K562 (cell line): Measurements from ENCODE around the gene UBR1. TPM values are rescaled to one million over a fixed set of nuclear protein-coding genes. Genes with fewer than 3 reads are reported as not detected.

ENCODE experiments used
- BMI1 ChIP-seq: fragments of 150-350 bp; IDR thresholded peaks from 2 replicates; pipeline ENCODE4 v1.6.1; 2014; ENCODE audit warnings: low read length
- BRF1 ChIP-seq: IDR thresholded peaks from 3 replicates; pipeline ENCODE4 v1.6.1; 2011; ENCODE audit warnings: borderline replicate concordance, mild to moderate bottlenecking; ENCODE audit not compliant: insufficient read length; ENCODE audit errors: extremely low read depth
- E2F3 ChIP-seq: fragments of 250-450 bp; sonication (Bioruptor Pico); IDR thresholded peaks from 2 replicates; pipeline ENCODE4 v1.4.0; 2020; ENCODE audit warnings: mild to moderate bottlenecking
- GATAD2B ChIP-seq: fragments of 450-650 bp; IDR thresholded peaks from 2 replicates; pipeline ENCODE4 v1.6.1; 2017; ENCODE audit warnings: mild to moderate bottlenecking, borderline replicate concordance
- HIVEP1 ChIP-seq: fragments of 250-450 bp; sonication (Bioruptor Pico); IDR thresholded peaks from 2 replicates; pipeline ENCODE4 v1.4.0; 2020; ENCODE audit warnings: mild to moderate bottlenecking
- JUN ChIP-seq, 2 experiments: sonication (generic) in 1 of 2; formaldehyde crosslinking in 1 of 2; IDR thresholded peaks; 2 replicates each; pipeline versions ENCODE4 v1.6.1 to v1.8.0; 2012 to 2022; ENCODE audit warnings: borderline replicate concordance in 2 of 2, mild to moderate bottlenecking in 2 of 2, improper control_type of control experiment in 1 of 2, low read depth in 1 of 2, low read length in 1 of 2, missing genetic modification reagents in 1 of 2
- PML ChIP-seq: IDR thresholded peaks from 2 replicates; pipeline ENCODE4 v1.6.1; 2012; ENCODE audit warnings: low read length, inconsistent platforms
- SMAD3 ChIP-seq: fragments of 450-650 bp; formaldehyde crosslinking; conservative IDR thresholded peaks from 2 replicates; pipeline ENCODE4 v1.4.0; 2020; ENCODE audit warnings: mild to moderate bottlenecking
- SOX6 ChIP-seq: fragments of 450-650 bp; IDR thresholded peaks from 2 replicates; pipeline ENCODE4 v1.6.1; 2014; ENCODE audit warnings: mild to moderate bottlenecking
- TEAD2 ChIP-seq: fragments of 450-650 bp; IDR thresholded peaks from 2 replicates; pipeline ENCODE4 v1.6.1; 2016; ENCODE audit warnings: missing genetic modification characterization, control low read depth, missing compliant biosample characterization
- TSC22D4 ChIP-seq: fragments of 450-650 bp; IDR thresholded peaks from 2 replicates; pipeline ENCODE4 v1.6.1; 2016; ENCODE audit warnings: missing genetic modification characterization, missing biosample characterization, control low read depth
- XRCC4 ChIP-seq: IDR thresholded peaks from one replicate; pipeline ENCODE4 v1.6.1; 2011; ENCODE audit not compliant: insufficient read depth, insufficient read length; ENCODE audit errors: extremely low read depth
- ZNF408 ChIP-seq: fragments of 250-450 bp; sonication (Bioruptor Pico); IDR thresholded peaks from 2 replicates; pipeline ENCODE4 v1.4.0; 2020; ENCODE audit warnings: low read depth, mild to moderate bottlenecking, moderate library complexity
- ZNF41 ChIP-seq: fragments of 250-450 bp; sonication (Bioruptor Pico); conservative IDR thresholded peaks from 2 replicates; pipeline ENCODE4 v1.4.0; 2020; ENCODE audit warnings: mild to moderate bottlenecking
- ZNF431 ChIP-seq: sonication (generic); formaldehyde crosslinking; IDR thresholded peaks from 2 replicates; pipeline ENCODE4 v1.8.0; 2022; ENCODE audit warnings: mild to moderate bottlenecking, missing genetic modification reagents
- ZNF57 ChIP-seq: fragments of 450-650 bp; formaldehyde crosslinking; IDR thresholded peaks from 2 replicates; pipeline ENCODE4 v1.4.0; 2020; ENCODE audit warnings: mild to moderate bottlenecking, moderate library complexity
- ZNF699 ChIP-seq: fragments of 250-450 bp; sonication (Bioruptor Pico); IDR thresholded peaks from 2 replicates; pipeline ENCODE4 v1.8.0; 2021; ENCODE audit warnings: mild to moderate bottlenecking, moderate library complexity; ENCODE audit not compliant: insufficient replicate concordance
- polyA plus RNA-seq, 8 experiments: library from polyadenylated mRNA; depleted of rRNA in 4 of 8; stranded (reverse) in 5 of 8; unstranded in 3 of 8; fragments of >200 nt; fragmentation: Nextera tagmentation in 2 of 8; fragmentation: Illumina TruSeq in 1 of 8; extraction: Ambion mirVana in 2 of 8; extraction: Trizol in 1 of 8; gene quantifications; 2 replicates each; pipeline versions ENCODE4 v1.2.1 to v1.2.3, GENCODE V29; 2011 to 2014; ENCODE audit warnings: inconsistent platforms in 1 of 8, missing spikeins in 1 of 8
- total RNA-seq, 7 experiments: library from RNA; depleted of rRNA in 6 of 7; stranded (reverse); fragments of >200 nt in 6 of 7; fragmentation: Illumina TruSeq in 2 of 7; extraction: Trizol in 2 of 7; gene quantifications; 2 replicates each; pipeline versions ENCODE4 v1.2.1 to v1.2.3, GENCODE V29; 2011 to 2021; ENCODE audit warnings: low replicate concordance in 1 of 7
- TF ChIP-seq, protein P1 (sequence below): sonication (generic); formaldehyde crosslinking; IDR thresholded peaks from 2 replicates; pipeline ENCODE4 v1.8.1; 2022; ENCODE audit warnings: missing genetic modification reagents
- TF ChIP-seq, protein P2 (sequence below): sonication (generic); formaldehyde crosslinking; IDR thresholded peaks from 2 replicates; pipeline ENCODE4 v1.8.0; 2022; ENCODE audit warnings: mild to moderate bottlenecking, missing genetic modification reagents
- TF ChIP-seq, protein P3 (sequence below): sonication (generic); formaldehyde crosslinking; IDR thresholded peaks from 2 replicates; pipeline ENCODE4 v1.8.0; 2022; ENCODE audit warnings: mild to moderate bottlenecking, low read depth, missing genetic modification reagents
- TF ChIP-seq, protein P4 (sequence below): IDR thresholded peaks from 2 replicates; pipeline ENCODE4 v1.6.1; 2011; ENCODE audit not compliant: insufficient read length; ENCODE audit errors: extremely low read depth
- TF ChIP-seq, protein P5 (sequence below): fragments of 450-650 bp; IDR thresholded peaks from one replicate; pipeline ENCODE4 v1.6.1; 2018; ENCODE audit warnings: mild to moderate bottlenecking, moderate library complexity; ENCODE audit not compliant: partially characterized antibody

UBR1 gene
- total and polyA plus RNA-seq, 9 of the 15 experiments (the other 6 are each of a cell fraction or from before 2014, with no cell fraction given), result 5.8 to 30.7 (median 15.3) TPM

DNA sequence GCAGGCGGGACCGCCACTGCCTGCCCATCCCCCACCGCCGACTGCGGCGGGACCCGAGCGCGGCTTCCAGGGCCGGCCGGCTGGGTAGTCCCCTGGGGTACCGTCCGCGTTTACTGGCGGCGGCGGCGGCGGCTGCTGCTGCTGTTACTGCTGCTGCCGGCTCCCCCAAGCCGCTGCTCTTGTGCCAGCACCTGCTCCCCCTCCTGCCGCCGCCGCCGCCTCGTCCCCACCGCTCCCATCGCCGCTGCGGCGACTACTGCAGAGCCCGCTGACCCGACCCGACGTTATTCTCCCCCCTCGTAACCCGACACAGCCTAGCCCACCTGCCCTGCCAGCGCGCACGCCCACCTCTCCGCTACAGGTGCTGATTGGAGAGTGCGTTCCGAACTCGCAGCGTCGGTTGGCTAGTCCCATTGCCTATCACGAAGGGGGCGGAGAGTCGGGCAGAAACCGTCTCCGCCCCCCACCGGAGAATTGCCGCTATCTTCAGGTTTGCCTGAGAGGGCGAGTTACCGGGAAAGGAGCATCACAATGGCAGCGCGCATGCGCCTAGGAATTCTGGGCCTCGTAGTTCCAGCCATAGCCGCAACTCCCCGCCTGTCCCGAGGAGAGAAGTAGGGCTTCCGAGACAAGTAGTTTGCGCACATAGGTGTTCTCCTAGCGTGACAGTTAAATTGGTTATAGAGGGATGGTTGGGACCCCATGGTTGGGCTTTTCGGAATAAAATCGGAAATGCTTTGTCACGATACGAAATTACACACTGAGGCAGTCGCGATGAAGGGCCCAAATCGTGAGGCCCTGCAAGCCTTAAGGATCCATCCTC is 185.1 kb downstream of the UBR1 start, which contains the start of gene TTBK2 (continued):
- TF ChIP-seq, protein P1, sequence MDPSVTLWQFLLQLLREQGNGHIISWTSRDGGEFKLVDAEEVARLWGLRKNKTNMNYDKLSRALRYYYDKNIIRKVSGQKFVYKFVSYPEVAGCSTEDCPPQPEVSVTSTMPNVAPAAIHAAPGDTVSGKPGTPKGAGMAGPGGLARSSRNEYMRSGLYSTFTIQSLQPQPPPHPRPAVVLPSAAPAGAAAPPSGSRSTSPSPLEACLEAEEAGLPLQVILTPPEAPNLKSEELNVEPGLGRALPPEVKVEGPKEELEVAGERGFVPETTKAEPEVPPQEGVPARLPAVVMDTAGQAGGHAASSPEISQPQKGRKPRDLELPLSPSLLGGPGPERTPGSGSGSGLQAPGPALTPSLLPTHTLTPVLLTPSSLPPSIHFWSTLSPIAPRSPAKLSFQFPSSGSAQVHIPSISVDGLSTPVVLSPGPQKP, result no peak
- TF ChIP-seq, protein P2, sequence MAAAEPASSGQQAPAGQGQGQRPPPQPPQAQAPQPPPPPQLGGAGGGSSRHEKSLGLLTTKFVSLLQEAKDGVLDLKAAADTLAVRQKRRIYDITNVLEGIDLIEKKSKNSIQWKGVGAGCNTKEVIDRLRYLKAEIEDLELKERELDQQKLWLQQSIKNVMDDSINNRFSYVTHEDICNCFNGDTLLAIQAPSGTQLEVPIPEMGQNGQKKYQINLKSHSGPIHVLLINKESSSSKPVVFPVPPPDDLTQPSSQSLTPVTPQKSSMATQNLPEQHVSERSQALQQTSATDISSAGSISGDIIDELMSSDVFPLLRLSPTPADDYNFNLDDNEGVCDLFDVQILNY, result no peak
- TF ChIP-seq GATAD2B, result no peak
- no peak for TF ChIP-seq XRCC4
- TF ChIP-seq, protein P3, sequence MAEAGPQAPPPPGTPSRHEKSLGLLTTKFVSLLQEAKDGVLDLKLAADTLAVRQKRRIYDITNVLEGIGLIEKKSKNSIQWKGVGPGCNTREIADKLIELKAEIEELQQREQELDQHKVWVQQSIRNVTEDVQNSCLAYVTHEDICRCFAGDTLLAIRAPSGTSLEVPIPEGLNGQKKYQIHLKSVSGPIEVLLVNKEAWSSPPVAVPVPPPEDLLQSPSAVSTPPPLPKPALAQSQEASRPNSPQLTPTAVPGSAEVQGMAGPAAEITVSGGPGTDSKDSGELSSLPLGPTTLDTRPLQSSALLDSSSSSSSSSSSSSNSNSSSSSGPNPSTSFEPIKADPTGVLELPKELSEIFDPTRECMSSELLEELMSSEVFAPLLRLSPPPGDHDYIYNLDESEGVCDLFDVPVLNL (CRISPR knock-in tag), result no peak
- no peak for TF ChIP-seq SMAD3 (CRISPR knock-in tag)
- no peak for TF ChIP-seq PML
- TF ChIP-seq ZNF408 (CRISPR knock-in tag), result no peak
- TF ChIP-seq, protein P4, sequence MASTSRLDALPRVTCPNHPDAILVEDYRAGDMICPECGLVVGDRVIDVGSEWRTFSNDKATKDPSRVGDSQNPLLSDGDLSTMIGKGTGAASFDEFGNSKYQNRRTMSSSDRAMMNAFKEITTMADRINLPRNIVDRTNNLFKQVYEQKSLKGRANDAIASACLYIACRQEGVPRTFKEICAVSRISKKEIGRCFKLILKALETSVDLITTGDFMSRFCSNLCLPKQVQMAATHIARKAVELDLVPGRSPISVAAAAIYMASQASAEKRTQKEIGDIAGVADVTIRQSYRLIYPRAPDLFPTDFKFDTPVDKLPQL, result no peak
- peak; percentile 39; the same call in 1 of the 2 replicates for TF ChIP-seq JUN (IDR thresholded peaks at IDR 0.05; ENCODE audit: borderline replicate concordance, low read depth, low read length)
- no peak for TF ChIP-seq JUN (CRISPR knock-in tag; IDR thresholded peaks at IDR 0.05; ENCODE audit: borderline replicate concordance)
- TF ChIP-seq ZNF57, result no peak
- TF ChIP-seq TEAD2 (tag), result no peak
- no peak for TF ChIP-seq BRF1
- TF ChIP-seq E2F3 (CRISPR knock-in tag), result no peak
- no peak for TF ChIP-seq TSC22D4
- TF ChIP-seq SOX6, result 0 out of 2 replicates have a peak, but pooled peaks have one; percentile 33
- no peak for TF ChIP-seq ZNF41
- TF ChIP-seq BMI1, result no peak
- no peak for TF ChIP-seq ZNF699 (CRISPR knock-in tag)
- 0 out of 2 replicates have a peak, but pooled peaks have one; percentile 20 for TF ChIP-seq ZNF431 (CRISPR knock-in tag)
- TF ChIP-seq, protein P5, sequence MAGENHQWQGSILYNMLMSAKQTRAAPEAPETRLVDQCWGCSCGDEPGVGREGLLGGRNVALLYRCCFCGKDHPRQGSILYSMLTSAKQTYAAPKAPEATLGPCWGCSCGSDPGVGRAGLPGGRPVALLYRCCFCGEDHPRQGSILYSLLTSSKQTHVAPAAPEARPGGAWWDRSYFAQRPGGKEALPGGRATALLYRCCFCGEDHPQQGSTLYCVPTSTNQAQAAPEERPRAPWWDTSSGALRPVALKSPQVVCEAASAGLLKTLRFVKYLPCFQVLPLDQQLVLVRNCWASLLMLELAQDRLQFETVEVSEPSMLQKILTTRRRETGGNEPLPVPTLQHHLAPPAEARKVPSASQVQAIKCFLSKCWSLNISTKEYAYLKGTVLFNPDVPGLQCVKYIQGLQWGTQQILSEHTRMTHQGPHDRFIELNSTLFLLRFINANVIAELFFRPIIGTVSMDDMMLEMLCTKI, result no peak
- TF ChIP-seq HIVEP1, result no peak
